HG02938 (cell line): ENCODE results near the gene CLCN4.

Experiments
- ATAC-seq: cut with Tn5 transposase; IDR thresholded peaks from one replicate; pipeline ENCODE4 v1.9.1; 2021; ENCODE audit warnings: mild to moderate bottlenecking, moderate library complexity; ENCODE audit not compliant: unreplicated experiment

CLCN4 gene

DNA sequence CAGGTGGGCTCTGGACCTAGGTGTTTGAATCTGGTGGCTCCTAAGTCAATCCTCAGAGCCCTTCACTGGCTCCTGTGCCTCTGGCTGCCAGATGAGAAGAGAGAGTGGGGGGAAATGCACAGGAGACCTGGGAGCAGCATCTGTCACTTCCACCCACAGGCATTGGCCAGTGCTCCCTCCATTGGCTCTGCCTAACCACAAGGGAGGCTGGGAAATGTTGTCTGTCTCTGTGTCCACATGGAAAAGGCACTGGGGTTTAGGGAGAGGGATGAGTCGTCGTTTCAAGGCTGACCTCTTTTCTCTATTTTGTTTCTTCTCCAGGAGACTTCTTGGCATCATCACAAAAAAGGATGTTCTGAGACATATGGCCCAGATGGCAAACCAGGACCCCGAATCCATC lies 76.4 kb downstream of the CLCN4 start:
- no peak for ATAC-seq

DNA sequence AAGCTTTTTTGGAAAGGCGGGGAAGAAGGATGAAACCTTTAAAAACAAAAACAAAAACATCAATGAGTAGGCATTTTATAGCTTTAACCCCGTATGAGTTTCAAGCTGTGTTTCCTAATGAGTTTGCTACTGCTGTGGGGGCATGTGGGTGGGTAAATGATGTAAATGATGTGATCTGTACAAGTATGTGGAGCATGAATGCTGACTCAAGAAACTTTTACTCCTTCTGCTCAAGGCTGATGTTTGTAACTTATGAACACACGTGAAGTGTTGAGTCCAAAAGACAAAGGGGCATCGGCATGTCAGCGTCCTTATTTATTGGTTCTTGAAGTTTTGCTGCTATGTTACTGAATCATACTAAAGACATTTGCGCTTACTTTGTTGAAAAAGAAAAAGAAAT lies 76.9 kb downstream of the CLCN4 start:
- ATAC-seq = no peak

DNA sequence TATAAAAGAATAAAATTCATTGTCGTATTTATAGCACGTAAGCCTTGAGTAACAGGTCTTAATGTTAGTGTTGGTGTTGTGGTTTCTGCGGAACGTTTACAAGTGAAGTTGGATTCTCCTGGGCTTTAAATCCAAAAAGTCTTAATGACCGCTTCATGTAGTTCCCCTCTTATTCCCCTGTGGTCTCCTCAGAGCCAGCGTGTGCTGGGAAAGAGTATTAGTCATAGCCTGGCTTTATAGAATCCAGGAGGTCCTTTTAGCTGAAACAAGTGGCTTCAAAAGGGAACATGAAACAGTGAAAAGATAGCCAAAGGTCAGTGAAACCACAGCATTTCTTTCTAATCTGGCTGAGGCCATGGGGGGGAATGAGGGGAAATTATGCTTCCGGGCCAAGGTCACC lies 79.1 kb downstream of the CLCN4 start:
- no peak for ATAC-seq

- ATAC-seq = no peak
Measured at GRCh38 chrX:10237241-10237640, 80.5 kb downstream of the CLCN4 start.

DNA sequence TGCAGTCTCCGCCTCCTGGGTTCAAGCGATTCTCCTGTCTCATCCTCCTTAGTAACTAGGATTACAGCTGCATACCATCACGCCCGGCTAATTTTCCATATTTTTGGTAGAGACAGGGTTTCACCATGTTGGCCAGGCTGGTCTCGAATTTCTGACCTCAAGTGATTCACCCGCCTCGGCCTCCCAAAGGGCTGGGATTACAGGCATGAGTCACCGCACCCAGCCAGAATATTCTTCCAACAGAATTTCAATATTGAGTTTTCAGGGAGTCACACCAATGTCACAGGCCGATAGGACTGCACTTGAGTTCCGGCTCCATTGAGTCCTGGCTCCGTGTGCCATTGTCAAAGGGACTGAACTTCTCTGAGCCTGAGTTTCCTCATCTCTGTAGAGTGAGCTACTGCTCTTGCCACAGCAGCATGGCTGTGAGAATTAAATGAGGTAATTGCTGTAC lies 82.9 kb downstream of the CLCN4 start:
- ATAC-seq = no peak

- ATAC-seq = no peak
Measured at GRCh38 chrX:10240918-10241317, 84.1 kb downstream of the CLCN4 start.

DNA sequence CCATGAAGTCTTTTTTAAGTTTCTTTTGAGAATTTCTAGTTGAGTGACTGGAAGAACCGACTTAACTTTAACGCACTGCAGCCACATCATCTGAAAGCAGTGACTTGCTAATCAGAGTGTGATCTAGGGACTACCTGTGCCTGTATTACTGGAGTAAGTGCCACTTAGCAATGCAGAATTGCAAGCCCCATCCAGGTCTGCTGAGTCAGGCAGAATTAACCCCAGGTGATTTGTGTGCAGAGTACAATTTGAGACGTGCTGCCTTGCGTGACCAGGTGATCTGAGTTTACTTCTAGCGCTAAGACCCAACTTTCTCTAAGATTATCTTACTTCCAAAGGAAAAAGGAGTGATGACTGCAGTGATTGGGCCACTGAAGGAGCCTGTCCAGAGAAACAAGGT lies 85.3 kb downstream of the CLCN4 start:
- no peak for ATAC-seq

- no peak for ATAC-seq
Measured at GRCh38 chrX:10243106-10243505, 86.3 kb downstream of the CLCN4 start.

DNA sequence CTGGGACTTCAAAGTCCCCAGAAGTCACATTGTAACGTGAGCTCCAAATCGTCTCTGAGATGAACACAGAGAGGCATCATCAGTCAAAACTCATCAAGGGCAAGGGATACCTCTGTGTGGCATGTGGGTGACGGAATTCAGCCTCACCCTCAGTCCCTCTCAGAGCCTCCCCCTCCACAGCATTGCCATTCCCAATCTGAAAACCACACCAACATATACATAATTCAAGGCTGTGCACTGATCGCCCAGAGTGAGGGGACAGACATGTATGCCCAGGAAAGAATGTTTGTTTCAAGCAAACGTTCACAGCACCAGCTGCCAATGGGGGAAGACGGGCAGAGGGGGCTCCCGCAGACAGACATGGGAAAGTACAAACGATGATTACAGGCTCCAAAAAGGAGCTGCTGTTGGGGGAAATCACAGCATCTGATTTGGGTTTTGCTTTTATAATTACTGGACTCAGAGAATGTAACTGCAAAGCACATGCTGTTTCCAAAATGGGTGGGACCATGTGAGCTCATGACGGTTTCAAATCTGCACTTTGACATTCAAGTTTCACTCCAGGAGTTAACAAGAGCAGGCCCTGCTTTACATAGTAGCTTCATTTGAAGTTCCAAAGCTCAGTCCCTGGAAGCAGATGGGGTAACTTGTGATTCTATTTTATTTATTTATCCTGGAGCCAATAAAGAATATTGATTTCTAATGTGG lies 88.3 kb downstream of the CLCN4 start:
- no peak for ATAC-seq

- ATAC-seq = no peak
Measured at GRCh38 chrX:10245886-10246285, 89.1 kb downstream of the CLCN4 start.

DNA sequence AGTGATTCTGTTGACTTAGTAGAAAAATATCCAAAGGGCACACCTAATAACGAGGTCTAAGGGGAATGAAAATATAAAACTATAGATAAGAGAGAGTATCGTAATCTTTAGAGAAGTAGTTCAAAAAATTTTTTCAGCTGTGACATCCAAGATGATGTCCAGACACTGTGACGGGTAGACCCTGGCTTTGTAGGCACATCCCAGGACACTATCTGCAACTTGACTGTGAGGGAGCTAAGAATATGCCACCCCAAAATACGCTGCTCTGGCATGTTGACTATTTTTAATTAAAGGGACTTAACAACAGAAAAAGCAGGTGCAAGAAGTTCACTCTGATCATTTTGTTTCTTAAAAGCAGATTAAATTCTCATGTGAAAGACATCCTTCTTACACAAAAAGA lies 89.5 kb downstream of the CLCN4 start:
- ATAC-seq = no peak

DNA sequence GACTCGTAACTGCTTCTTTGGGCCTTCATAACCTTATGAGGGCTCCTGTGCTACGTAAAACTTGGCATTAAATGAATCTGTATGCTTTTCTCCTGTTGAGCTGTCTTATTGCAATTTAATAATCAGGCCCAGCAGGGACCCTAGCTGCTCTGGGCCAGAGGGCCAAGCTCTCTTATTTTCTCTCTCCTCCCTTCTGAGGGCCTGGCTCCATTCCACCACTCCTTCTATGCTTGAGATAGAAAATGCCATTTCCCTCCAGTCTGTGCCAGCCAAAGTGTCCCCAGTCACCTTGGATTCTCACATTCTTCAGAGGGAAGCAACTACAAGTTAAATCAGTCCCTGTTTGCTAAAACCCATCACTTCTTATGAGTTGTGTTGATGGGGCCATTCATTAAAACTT lies 90.1 kb downstream of the CLCN4 start:
- ATAC-seq = no peak

- no peak for ATAC-seq
Measured at GRCh38 chrX:10254739-10255138, 98.0 kb downstream of the CLCN4 start.

DNA sequence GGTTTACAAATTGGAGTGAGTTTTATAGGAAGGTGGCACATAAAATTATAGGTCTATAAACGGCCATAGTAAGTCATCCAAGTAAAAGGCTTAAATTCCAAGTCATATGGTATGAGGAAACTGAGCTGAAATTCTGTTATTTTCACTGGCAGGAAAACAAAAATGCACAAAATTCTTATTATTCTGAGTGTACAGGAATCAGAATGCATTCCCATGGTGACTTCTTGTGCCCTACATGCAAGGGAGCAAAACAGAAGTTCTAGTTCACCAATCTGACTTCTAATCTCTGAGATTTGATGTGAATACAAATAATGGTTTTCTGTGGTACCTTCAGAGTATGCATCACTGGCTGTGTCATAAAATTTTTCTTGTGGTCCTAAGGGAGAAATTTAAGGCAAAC lies 102.9 kb downstream of the CLCN4 start:
- ATAC-seq = no peak

DNA sequence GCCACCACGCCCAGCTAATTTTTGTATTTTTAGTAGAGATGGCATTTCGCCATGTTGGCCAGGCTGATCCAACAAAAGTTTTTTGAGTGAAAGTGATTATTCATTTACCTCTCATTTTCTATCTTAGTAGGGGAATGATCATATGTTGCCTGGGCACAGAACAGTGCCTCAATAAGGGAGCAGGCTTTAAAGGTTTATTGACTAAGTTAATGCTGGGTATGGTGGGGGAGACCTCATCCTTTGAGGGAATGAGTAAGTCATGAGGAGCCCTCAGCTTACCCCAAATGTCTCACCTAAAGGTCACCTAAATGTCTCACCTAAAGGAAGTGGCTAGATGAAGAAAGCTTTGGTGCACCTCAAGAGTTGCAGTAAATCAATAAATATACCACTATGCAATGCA lies 109.0 kb downstream of the CLCN4 start:
- ATAC-seq = no peak

DNA sequence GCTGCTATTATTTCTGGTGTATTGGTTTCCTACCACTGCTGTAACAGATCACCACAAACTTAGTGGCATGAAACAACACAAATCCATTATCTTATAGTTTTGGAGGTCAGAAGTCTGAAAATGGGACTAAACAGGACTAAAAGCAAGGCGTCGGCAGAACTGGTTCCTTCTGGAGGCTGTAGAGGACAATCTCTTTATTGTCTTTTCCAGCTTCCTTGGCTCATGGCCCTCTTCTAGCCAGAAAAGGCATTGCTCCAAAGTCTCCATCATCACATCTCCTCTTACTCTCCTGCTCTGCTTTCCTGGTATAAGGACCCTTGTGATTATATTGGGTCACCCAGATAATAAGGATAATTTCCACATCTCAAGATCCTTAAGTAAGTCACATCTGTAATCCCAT lies 121.9 kb downstream of the CLCN4 start:
- no peak for ATAC-seq

DNA sequence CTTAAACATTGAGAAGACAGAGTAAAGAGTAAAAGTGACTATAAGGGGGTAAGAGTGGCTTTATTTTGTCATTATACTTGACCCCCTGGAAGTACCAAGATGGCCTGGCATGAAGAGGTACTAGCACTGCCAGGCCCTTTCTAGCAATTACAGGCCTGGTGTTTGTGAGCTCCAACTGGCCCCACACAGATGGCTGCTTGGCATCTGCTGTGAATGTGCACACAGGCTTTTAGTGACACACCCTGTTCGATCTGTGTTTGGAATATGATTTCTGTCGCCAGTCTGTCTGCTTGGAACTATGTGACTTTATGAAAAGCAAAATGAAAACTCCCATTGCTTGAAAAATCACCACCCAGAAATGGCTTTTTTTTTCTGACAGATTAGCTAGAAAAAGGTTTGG lies 123.3 kb downstream of the CLCN4 start:
- no peak for ATAC-seq

DNA sequence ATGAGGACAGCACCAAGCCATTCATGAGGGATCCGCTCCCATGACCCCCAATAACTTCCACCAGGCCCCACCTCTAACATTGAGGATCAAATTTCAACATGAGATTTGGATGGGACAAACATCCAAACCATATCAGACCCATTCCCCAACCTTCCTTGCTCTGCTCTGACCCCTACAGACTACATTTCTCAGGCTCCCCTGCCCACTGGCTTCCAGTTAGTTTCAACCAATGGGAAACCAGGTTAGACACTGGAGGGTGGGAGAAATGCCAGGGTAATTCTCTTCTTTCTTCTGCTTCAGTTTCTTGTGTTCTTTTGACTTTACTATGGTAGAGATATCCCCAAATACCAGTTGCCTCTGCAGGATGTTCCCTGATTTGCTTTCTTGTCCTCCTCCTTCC lies 125.7 kb downstream of the CLCN4 start:
- no peak for ATAC-seq

DNA sequence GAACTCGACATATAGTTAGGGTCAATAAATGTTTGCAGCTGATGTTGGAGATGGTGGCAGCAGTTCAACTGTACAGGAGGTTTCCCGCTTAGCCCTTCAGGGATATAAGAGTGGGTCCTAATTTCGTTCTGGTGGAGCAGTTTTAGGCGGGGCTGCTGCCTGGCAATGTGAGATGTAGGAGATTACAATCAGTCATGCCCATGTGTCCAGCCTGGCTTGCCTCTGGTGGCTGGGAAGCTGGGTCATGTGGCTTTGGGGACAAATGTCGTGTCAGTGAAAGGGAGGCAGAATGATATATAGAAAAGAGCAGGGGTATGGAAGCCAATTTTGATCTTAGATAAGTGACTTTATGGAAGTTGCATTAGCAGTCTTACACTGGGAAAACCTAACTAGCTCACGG lies 129.4 kb downstream of the CLCN4 start:
- ATAC-seq = no peak
